HEK293 (cell line): ENCODE measurements around the gene RGS6.
A peak's percentile ranks its signal among the peaks of the same experiment; 100 is the strongest.

Experiments
- CTCF ChIA-PET: fragments of 350-600 bp; formaldehyde crosslinking; extraction: SDS; loops from one replicate; lab custom pipeline; 2021; ENCODE audit warnings: antibody characterized with exemption; lab: Yijun Ruan, JAX
- POLR2A ChIA-PET: fragments of 300-600 bp; formaldehyde crosslinking; extraction: SDS; loops from one replicate; lab custom pipeline; 2020; ENCODE audit warnings: antibody characterized with exemption, inconsistent platforms; lab: Yijun Ruan, JAX
- H3K27ac ChIP-seq: fragments of 200-500 bp; sonication (Bioruptor generic); 2 replicates; pipeline ENCODE4 v1.5.1; 2014; ENCODE audit warnings: low read depth, low read length, control low read depth, inconsistent platforms; ENCODE audit errors: extremely low read depth
- H3K36me3 ChIP-seq, 2 experiments: fragments of 200-500 bp in 1 of 2; sonication (Bioruptor generic) in 1 of 2; 1 replicate in 1 of 2; 2 replicates in 1 of 2; pipeline ENCODE4 v1.5.1; 2014 to 2017; ENCODE audit warnings: inconsistent platforms in 2 of 2, low read length in 2 of 2; ENCODE audit not compliant: control insufficient read depth in 2 of 2, insufficient read depth in 1 of 2
- H3K4me1 ChIP-seq: fragments of 200-500 bp; sonication (Bioruptor generic); 2 replicates; pipeline ENCODE4 v1.5.1; 2014; ENCODE audit warnings: mild to moderate bottlenecking, low read length, inconsistent platforms; ENCODE audit not compliant: control insufficient read depth, insufficient read depth
- H3K4me3 ChIP-seq: 2 replicates; pipeline ENCODE4 v1.5.1; 2011; ENCODE audit warnings: low read depth, mild to moderate bottlenecking, control low read depth, low read length, moderate library complexity
- H3K9me3 ChIP-seq: fragments of 200-500 bp; sonication (Bioruptor generic); 2 replicates; pipeline ENCODE4 v1.5.1; 2014; ENCODE audit warnings: low read depth, low read length, inconsistent platforms; ENCODE audit not compliant: control insufficient read depth, insufficient read depth
- MYNN ChIP-seq: fragments of 450-650 bp; formaldehyde crosslinking; IDR thresholded peaks from 2 replicates; pipeline ENCODE4 v1.5.1; 2016; ENCODE audit warnings: missing biosample characterization, missing genetic modification characterization, borderline replicate concordance
- OVOL3 ChIP-seq: fragments of 450-650 bp; formaldehyde crosslinking; IDR thresholded peaks from 2 replicates; pipeline ENCODE4 v1.5.1; 2016; ENCODE audit warnings: missing biosample characterization, missing genetic modification characterization
- PRDM1 ChIP-seq: fragments of 450-650 bp; formaldehyde crosslinking; IDR thresholded peaks from 2 replicates; pipeline ENCODE4; 2016; ENCODE audit warnings: missing biosample characterization, missing genetic modification characterization
- SCRT1 ChIP-seq: fragments of 450-650 bp; formaldehyde crosslinking; IDR thresholded peaks from 2 replicates; pipeline ENCODE4 v1.5.1; 2016; ENCODE audit warnings: missing biosample characterization, missing genetic modification characterization, borderline replicate concordance
- ZFHX2 ChIP-seq: fragments of 450-650 bp; formaldehyde crosslinking; conservative IDR thresholded peaks from 2 replicates; pipeline ENCODE4 v1.5.1; 2016; ENCODE audit warnings: missing biosample characterization, missing genetic modification characterization
- ZNF169 ChIP-seq: fragments of 450-650 bp; formaldehyde crosslinking; IDR thresholded peaks from 2 replicates; pipeline ENCODE4 v1.5.1; 2016; ENCODE audit warnings: missing biosample characterization, missing genetic modification characterization
- ZNF184 ChIP-seq: fragments of 450-650 bp; IDR thresholded peaks from 2 replicates; pipeline ENCODE4 v1.5.1; 2018; ENCODE audit warnings: missing biosample characterization, mild to moderate bottlenecking, missing genetic modification characterization
- ZNF24 ChIP-seq: fragments of 450-650 bp; formaldehyde crosslinking; IDR thresholded peaks from 2 replicates; pipeline ENCODE4 v1.5.1; 2016; ENCODE audit warnings: missing biosample characterization, missing genetic modification characterization
- ZNF274 ChIP-seq, 2 experiments: fragments of 200-500 bp in 1 of 2; fragments of 450-650 bp in 1 of 2; sonication (Bioruptor generic) in 1 of 2; formaldehyde crosslinking in 1 of 2; IDR thresholded peaks; 2 replicates each; pipeline versions ENCODE4 v1.5.1 to v1.6.1; 2014 to 2016; ENCODE audit warnings: borderline replicate concordance in 1 of 2, inconsistent platforms in 1 of 2, low read length in 1 of 2, missing biosample characterization in 1 of 2, missing genetic modification characterization in 1 of 2
- ZNF311 ChIP-seq: fragments of 450-650 bp; formaldehyde crosslinking; IDR thresholded peaks from 2 replicates; pipeline ENCODE4 v1.5.1; 2017; ENCODE audit warnings: missing biosample characterization, missing genetic modification characterization, borderline replicate concordance
- ZNF341 ChIP-seq: fragments of 450-650 bp; formaldehyde crosslinking; IDR thresholded peaks from 2 replicates; pipeline ENCODE4; 2016; ENCODE audit warnings: low read depth, missing biosample characterization, missing genetic modification characterization
- ZNF354C ChIP-seq: fragments of 450-650 bp; formaldehyde crosslinking; IDR thresholded peaks from 2 replicates; pipeline ENCODE4 v1.5.1; 2016; ENCODE audit warnings: missing biosample characterization, missing genetic modification characterization, low read depth, borderline replicate concordance
- ZNF416 ChIP-seq: fragments of 450-650 bp; formaldehyde crosslinking; IDR thresholded peaks from 2 replicates; pipeline ENCODE4 v1.5.1; 2016; ENCODE audit warnings: missing biosample characterization, missing genetic modification characterization
- ZNF514 ChIP-seq: fragments of 450-650 bp; formaldehyde crosslinking; IDR thresholded peaks from 2 replicates; pipeline ENCODE4 v1.5.1; 2016; ENCODE audit warnings: missing biosample characterization, missing genetic modification characterization
- ZNF518A ChIP-seq: fragments of 450-650 bp; formaldehyde crosslinking; conservative IDR thresholded peaks from 2 replicates; pipeline ENCODE4 v1.5.1; 2016; ENCODE audit warnings: low read depth, missing biosample characterization, missing genetic modification characterization
- ZNF560 ChIP-seq: fragments of 450-650 bp; formaldehyde crosslinking; IDR thresholded peaks from 2 replicates; pipeline ENCODE4 v1.5.1; 2017; ENCODE audit warnings: missing biosample characterization, missing genetic modification characterization, borderline replicate concordance
- ZNF561 ChIP-seq: fragments of 450-650 bp; IDR thresholded peaks from 2 replicates; pipeline ENCODE4 v1.5.1; 2018; ENCODE audit warnings: missing biosample characterization, missing genetic modification characterization, borderline replicate concordance
- ZNF596 ChIP-seq: fragments of 450-650 bp; IDR thresholded peaks from 2 replicates; pipeline ENCODE4 v1.5.0; 2018; ENCODE audit warnings: missing biosample characterization, mild to moderate bottlenecking, missing genetic modification characterization, moderate library complexity
- ZNF629 ChIP-seq: fragments of 450-650 bp; formaldehyde crosslinking; IDR thresholded peaks from 2 replicates; pipeline ENCODE4 v1.5.1; 2017; ENCODE audit warnings: missing biosample characterization, missing genetic modification characterization
- ZNF747 ChIP-seq: fragments of 450-650 bp; formaldehyde crosslinking; IDR thresholded peaks from 2 replicates; pipeline ENCODE4 v1.5.1; 2016; ENCODE audit warnings: missing biosample characterization, missing genetic modification characterization
- TF ChIP-seq, protein P1 (sequence below): fragments of 450-650 bp; formaldehyde crosslinking; IDR thresholded peaks from 2 replicates; pipeline ENCODE4 v1.5.1; 2016; ENCODE audit warnings: missing biosample characterization, missing genetic modification characterization
- TF ChIP-seq, protein P2 (sequence below): fragments of 450-650 bp; formaldehyde crosslinking; IDR thresholded peaks from 2 replicates; pipeline ENCODE4 v1.5.1; 2016; ENCODE audit warnings: missing biosample characterization, missing genetic modification characterization

The RGS6 gene

DNA sequence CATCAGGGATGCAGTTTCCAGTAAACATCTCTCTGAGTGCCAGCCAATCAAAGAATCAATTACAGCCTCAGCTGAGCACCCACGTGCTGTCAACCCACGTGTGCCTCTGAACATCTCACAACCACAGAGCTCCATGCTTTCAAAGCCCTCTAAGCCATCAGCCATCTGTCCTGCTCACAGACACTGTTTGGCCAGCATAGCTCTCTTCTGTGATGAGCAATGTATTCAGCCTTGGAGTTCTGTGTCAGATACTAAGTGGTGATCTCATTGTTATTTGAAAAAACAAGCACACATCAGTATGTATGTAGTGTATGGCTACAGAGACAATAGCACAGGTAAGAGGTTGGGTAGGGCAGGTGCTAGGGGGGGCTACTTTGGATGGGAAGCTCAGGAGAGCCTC, 94.3 kb downstream of the RGS6 start:
- H3K4me1 ChIP-seq = 0 out of 2 replicates have a peak, but pooled peaks cover 5% of the 10 kb centered on the region
- ChIA-PET CTCF (interaction anchor here (0.9 to 1.0 kb wide), 2 partner anchors 42 to 78 kb away, joined by 4 to 6 read pairs; no protein-coding TSS in a partner anchor), POLR2A (no interaction called here)
- no peak overlapping the region for H3K4me3 ChIP-seq
- TF ChIP-seq ZFHX2 (tag by site-specific recombination) = 0 out of 2 replicates have a peak, but pooled peaks have one; percentile 17
- no peak for TF ChIP-seq ZNF169 (tag by site-specific recombination)
- TF ChIP-seq, all 188 proteins: peak for 1
- Histone ChIP-seq H3K27ac (no peak overlapping the region), H3K9me3 (no peaks in the 10 kb centered on the region), H3K36me3 (no peaks in the 10 kb centered on the region)

DNA sequence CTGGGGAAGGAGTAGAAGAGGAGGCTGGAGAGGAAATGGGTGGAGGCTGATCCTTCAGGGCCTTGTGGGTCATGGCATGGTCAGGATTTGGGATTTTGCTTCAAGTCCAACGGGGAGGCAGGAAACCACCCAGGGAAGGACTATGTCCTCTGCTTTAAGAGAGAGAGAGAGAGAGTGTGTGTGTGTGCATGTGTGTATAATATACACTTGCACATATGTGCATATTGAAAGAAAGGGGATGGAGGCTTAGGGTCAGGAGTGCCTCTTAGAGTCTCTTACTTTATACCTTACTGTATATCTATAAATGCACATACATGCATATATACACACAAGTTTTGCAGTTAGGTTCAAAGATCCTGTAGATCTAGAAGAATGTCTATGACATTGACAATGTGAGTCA, 94.8 kb downstream of the RGS6 start:
- POLR2A ChIA-PET = no interaction called here
- Histone ChIP-seq H3K4me1 (0 out of 2 replicates have a peak, but pooled peaks cover 5% of the 10 kb centered on the region), H3K9me3 (no peaks in the 10 kb centered on the region), H3K27ac (no peak overlapping the region), H3K4me3 (no peak overlapping the region), H3K36me3 (no peaks in the 10 kb centered on the region)
- CTCF ChIA-PET = interaction anchor here (0.9 to 1.0 kb wide), 2 partner anchors 43 to 77 kb away, joined by 4 to 6 read pairs; no protein-coding TSS in a partner anchor
- TF ChIP-seq SCRT1 (tag by site-specific recombination) (no peak), ZNF24 (tag by site-specific recombination) (no peak), ZNF274 (IDR thresholded peaks at IDR 0.05; ENCODE audit: low read length) (no peak), ZNF274 (tag by site-specific recombination; IDR thresholded peaks at IDR 0.05; ENCODE audit: borderline replicate concordance) (no peak), ZNF747 (no peak), ZNF629 (tag by site-specific recombination) (no peak), ZNF518A (tag by site-specific recombination) (no peak), ZNF514 (tag by site-specific recombination) (no peak), ZNF416 (tag by site-specific recombination) (no peak), ZNF354C (tag by site-specific recombination) (no peak), ZNF311 (tag by site-specific recombination) (no peak), ZNF341 (tag by site-specific recombination) (no peak), OVOL3 (no peak), ZNF560 (tag by site-specific recombination) (no peak), ZNF184 (tag by site-specific recombination) (no peak), PRDM1 (tag by site-specific recombination) (no peak), ZNF561 (no peak), ZNF596 (tag by site-specific recombination) (no peak), MYNN (tag by site-specific recombination) (no peak)
- TF ChIP-seq, protein P1, sequence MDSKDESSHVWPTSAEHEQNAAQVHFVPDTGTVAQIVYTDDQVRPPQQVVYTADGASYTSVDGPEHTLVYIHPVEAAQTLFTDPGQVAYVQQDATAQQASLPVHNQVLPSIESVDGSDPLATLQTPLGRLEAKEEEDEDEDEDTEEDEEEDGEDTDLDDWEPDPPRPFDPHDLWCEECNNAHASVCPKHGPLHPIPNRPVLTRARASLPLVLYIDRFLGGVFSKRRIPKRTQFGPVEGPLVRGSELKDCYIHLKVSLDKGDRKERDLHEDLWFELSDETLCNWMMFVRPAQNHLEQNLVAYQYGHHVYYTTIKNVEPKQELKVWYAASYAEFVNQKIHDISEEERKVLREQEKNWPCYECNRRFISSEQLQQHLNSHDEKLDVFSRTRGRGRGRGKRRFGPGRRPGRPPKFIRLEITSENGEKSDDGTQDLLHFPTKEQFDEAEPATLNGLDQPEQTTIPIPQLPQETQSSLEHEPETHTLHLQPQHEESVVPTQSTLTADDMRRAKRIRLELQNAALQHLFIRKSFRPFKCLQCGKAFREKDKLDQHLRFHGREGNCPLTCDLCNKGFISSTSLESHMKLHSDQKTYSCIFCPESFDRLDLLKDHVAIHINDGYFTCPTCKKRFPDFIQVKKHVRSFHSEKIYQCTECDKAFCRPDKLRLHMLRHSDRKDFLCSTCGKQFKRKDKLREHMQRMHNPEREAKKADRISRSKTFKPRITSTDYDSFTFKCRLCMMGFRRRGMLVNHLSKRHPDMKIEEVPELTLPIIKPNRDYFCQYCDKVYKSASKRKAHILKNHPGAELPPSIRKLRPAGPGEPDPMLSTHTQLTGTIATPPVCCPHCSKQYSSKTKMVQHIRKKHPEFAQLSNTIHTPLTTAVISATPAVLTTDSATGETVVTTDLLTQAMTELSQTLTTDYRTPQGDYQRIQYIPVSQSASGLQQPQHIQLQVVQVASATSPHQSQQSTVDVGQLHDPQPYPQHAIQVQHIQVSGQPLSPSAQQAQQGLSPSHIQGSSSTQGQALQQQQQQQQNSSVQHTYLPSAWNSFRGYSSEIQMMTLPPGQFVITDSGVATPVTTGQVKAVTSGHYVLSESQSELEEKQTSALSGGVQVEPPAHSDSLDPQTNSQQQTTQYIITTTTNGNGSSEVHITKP (tag by site-specific recombination) = no peak
- TF ChIP-seq, protein P2, sequence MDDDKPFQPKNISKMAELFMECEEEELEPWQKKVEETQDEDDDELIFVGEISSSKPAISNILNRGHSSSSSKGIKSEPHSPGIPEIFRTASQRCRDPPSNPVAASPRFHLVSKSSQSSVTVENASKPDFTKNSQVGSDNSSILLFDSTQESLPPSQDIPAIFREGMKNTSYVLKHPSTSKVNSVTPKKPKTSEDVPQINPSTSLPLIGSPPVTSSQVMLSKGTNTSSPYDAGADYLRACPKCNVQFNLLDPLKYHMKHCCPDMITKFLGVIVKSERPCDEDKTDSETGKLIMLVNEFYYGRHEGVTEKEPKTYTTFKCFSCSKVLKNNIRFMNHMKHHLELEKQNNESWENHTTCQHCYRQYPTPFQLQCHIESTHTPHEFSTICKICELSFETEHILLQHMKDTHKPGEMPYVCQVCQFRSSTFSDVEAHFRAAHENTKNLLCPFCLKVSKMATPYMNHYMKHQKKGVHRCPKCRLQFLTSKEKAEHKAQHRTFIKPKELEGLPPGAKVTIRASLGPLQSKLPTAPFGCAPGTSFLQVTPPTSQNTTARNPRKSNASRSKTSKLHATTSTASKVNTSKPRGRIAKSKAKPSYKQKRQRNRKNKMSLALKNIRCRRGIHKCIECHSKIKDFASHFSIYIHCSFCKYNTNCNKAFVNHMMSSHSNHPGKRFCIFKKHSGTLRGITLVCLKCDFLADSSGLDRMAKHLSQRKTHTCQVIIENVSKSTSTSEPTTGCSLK (tag by site-specific recombination) = no peak
